Activated CD8-positive, alpha-beta T cell treated with anti-CD3 and anti-CD28 coated beads for 36 hours (primary cell): ENCODE results near the gene LGR6. TPM values are rescaled to one million over a fixed set of nuclear protein-coding genes. Genes with fewer than 3 reads are reported as not detected.
A peak's percentile ranks its signal among the peaks of the same experiment; 100 is the strongest.
"Not testable (repeated sequence)": the region's sequence is repeated elsewhere in the genome, so short reads cannot be mapped to it uniquely, and the experiment has no call there.

Experiments used
- ATAC-seq: fragments of 200-7000 bp; cut with Tn5 transposase; one replicate; pipeline ENCODE4 v1.10.0; 2021; ENCODE audit warnings: mild to moderate bottlenecking, moderate library complexity
- CTCF ChIA-PET: fragments of 350-600 bp; sonication (Branson Sonifier 250); formaldehyde crosslinking; loops from one replicate; lab custom pipeline; 2021; ENCODE audit warnings: antibody characterized with exemption; lab: Charles Lee
- POLR2A ChIA-PET: fragments of 350-600 bp; sonication (Branson Sonifier 250); formaldehyde crosslinking; loops from one replicate; lab custom pipeline; 2021; ENCODE audit warnings: antibody characterized with exemption; lab: Charles Lee
- DNase-seq: peaks from one replicate; pipeline ENCODE4 v3.0.0-alpha.2; 2020
- H3K27ac Mint-ChIP-seq: one replicate; pipeline ENCODE4 v1.8.0; 2021; ENCODE audit warnings: mild to moderate bottlenecking, mixed read lengths
- H3K27me3 Mint-ChIP-seq: one replicate; pipeline ENCODE4 v1.8.0; 2021; ENCODE audit warnings: mixed read lengths
- H3K36me3 Mint-ChIP-seq: one replicate; pipeline ENCODE4 v1.8.0; 2021; ENCODE audit warnings: low read depth, mixed read lengths
- H3K4me1 Mint-ChIP-seq: one replicate; pipeline ENCODE4 v1.8.0; 2021; ENCODE audit warnings: low read depth, mixed read lengths
- H3K4me3 Mint-ChIP-seq: one replicate; pipeline ENCODE4 v1.8.0; 2021; ENCODE audit warnings: mild to moderate bottlenecking, moderate library complexity, mixed read lengths
- H3K9me3 Mint-ChIP-seq: one replicate; pipeline ENCODE4 v1.8.0; 2021; ENCODE audit warnings: mixed read lengths
- CTCF ChIP-seq: fragments of 200-600 bp; IDR thresholded peaks from one replicate; pipeline ENCODE4 v1.8.0; 2022; ENCODE audit warnings: antibody characterized with exemption, mild to moderate bottlenecking
- intact Hi-C: fragments of 100-400 bp; cut with micrococcal nuclease; formaldehyde crosslinking; loops from one replicate; pipeline ENCODE4 v1.10.0; 2022
- total RNA-seq, 2 experiments: library from RNA; stranded (reverse); gene quantifications; one replicate each; pipeline ENCODE4 v1.2.3, GENCODE V29; 2021

Gene LGR6
- total RNA-seq, 2 experiments from 2014 or later: 0.34 TPM

- ChIA-PET CTCF (interaction anchor here (1.0 to 2.6 kb wide), 9 partner anchors 8 to 30 kb away, joined by 3 to 16 read pairs (median 6); partner anchors contain the start of gene LGR6), POLR2A (interaction anchor here (0.6 to 13.6 kb wide), 6 partner anchors 9 to 616 kb away, joined by 3 to 124 read pairs (median 5); partner anchors contain the start of gene ARL8A)
- intact Hi-C loops: loop anchor here (2.0 kb wide), 1 partner anchor 19 kb away; no protein-coding TSS in a partner anchor
- ATAC-seq (peak; percentile 28), DNase-seq (peak; percentile 86)
- H3K27me3 Mint-ChIP-seq: no peaks in the 10 kb centered on the region
- H3K9me3 Mint-ChIP-seq: no peaks in the 10 kb centered on the region
- peak overlapping the region; percentile 95 for H3K27ac Mint-ChIP-seq
- H3K4me1 Mint-ChIP-seq: peaks cover 53% of the 10 kb centered on the region
- peak overlapping the region; percentile 95 for H3K4me3 Mint-ChIP-seq
- H3K36me3 Mint-ChIP-seq: peaks cover under 1% of the 10 kb centered on the region
- TF ChIP-seq CTCF: no peak
Measured at GRCh38 chr1:202165267-202165941, 28.2 kb upstream of the LGR6 start.

- H3K27me3 Mint-ChIP-seq: no peaks in the 10 kb centered on the region
- peak overlapping the region; percentile 95 for H3K4me3 Mint-ChIP-seq
- H3K27ac Mint-ChIP-seq: peak overlapping the region; percentile 95
- no peak for TF ChIP-seq CTCF
- DNase-seq: no peak
- no peak for ATAC-seq
- H3K9me3 Mint-ChIP-seq: no peaks in the 10 kb centered on the region
- peaks cover 51% of the 10 kb centered on the region for H3K4me1 Mint-ChIP-seq
- H3K36me3 Mint-ChIP-seq: no peaks in the 10 kb centered on the region
- POLR2A ChIA-PET: interaction anchor here (0.6 to 13.6 kb wide), 5 partner anchors 9 to 617 kb away, joined by 3 to 124 read pairs (median 6); partner anchors contain the start of gene ARL8A
- CTCF ChIA-PET: interaction anchor here (1.0 to 2.6 kb wide), 7 partner anchors 10 to 27 kb away, joined by 3 to 16 read pairs (median 7); partner anchors contain the start of gene LGR6
- intact Hi-C loops: loop anchor here (2.0 kb wide), 1 partner anchor 19 kb away; no protein-coding TSS in a partner anchor
Measured at GRCh38 chr1:202165942-202166843, 27.4 kb upstream of the LGR6 start.

GRCh38 chr1:202167054-202167453, 26.5 kb upstream of the LGR6 start:
- H3K9me3 Mint-ChIP-seq, ATAC-seq, POLR2A ChIA-PET, H3K27ac Mint-ChIP-seq, DNase-seq, H3K4me3 Mint-ChIP-seq, intact Hi-C loops, H3K36me3 Mint-ChIP-seq, H3K27me3 Mint-ChIP-seq: not testable (repeated sequence)
- peaks cover 45% of the 10 kb centered on the region for H3K4me1 Mint-ChIP-seq
- CTCF ChIA-PET: interaction anchor here (2.3 to 2.6 kb wide), 2 partner anchors 12 to 22 kb away, joined by 7 to 16 read pairs; no protein-coding TSS in a partner anchor

- DNase-seq: no peak
- intact Hi-C loops: no loop called here
- no peaks in the 10 kb centered on the region for H3K36me3 Mint-ChIP-seq
- CTCF ChIA-PET: interaction anchor here (2.3 kb wide), 1 partner anchor 21 kb away, joined by 7 read pairs; no protein-coding TSS in a partner anchor
- no peak for ATAC-seq
- no peak overlapping the region for H3K4me3 Mint-ChIP-seq
- POLR2A ChIA-PET: no interaction called here
- H3K27me3 Mint-ChIP-seq: no peaks in the 10 kb centered on the region
- H3K9me3 Mint-ChIP-seq: no peaks in the 10 kb centered on the region
- no peak overlapping the region for H3K27ac Mint-ChIP-seq
- H3K4me1 Mint-ChIP-seq: peaks cover 37% of the 10 kb centered on the region
- no peak for TF ChIP-seq CTCF
Measured at GRCh38 chr1:202167708-202168415, 25.7 kb upstream of the LGR6 start.

GRCh38 chr1:202168861-202169260, 24.7 kb upstream of the LGR6 start:
- ATAC-seq: no peak
- H3K9me3 Mint-ChIP-seq: no peaks in the 10 kb centered on the region
- TF ChIP-seq CTCF: no peak
- no peak overlapping the region for H3K27ac Mint-ChIP-seq
- no peak for DNase-seq
- no peaks in the 10 kb centered on the region for H3K36me3 Mint-ChIP-seq
- POLR2A ChIA-PET: interaction anchor here (1.3 kb wide), 1 partner anchor 9 kb away, joined by 3 read pairs; the partner anchor contains the start of gene PTPN7
- intact Hi-C loops: no loop called here
- peaks cover 27% of the 10 kb centered on the region for H3K4me1 Mint-ChIP-seq
- CTCF ChIA-PET: interaction anchor here (1.0 kb wide), 1 partner anchor 14 kb away, joined by 4 read pairs; no protein-coding TSS in a partner anchor
- H3K4me3 Mint-ChIP-seq: no peak overlapping the region
- no peaks in the 10 kb centered on the region for H3K27me3 Mint-ChIP-seq
